IPS-NIHi7 (cell line): ENCODE data around the gene SH3BGRL3.
A peak's percentile ranks its signal among the peaks of the same experiment; 100 is the strongest.
"Not testable (repeated sequence)": the region's sequence is repeated elsewhere in the genome, so short reads cannot be mapped to it uniquely, and the experiment has no call there.

Experiments
- DNase-seq: peaks from one replicate; pipeline ENCODE4 v3.0.0; 2012; ENCODE audit warnings: mixed read lengths; ENCODE audit errors: extremely low spot score

SH3BGRL3 gene

DNA sequence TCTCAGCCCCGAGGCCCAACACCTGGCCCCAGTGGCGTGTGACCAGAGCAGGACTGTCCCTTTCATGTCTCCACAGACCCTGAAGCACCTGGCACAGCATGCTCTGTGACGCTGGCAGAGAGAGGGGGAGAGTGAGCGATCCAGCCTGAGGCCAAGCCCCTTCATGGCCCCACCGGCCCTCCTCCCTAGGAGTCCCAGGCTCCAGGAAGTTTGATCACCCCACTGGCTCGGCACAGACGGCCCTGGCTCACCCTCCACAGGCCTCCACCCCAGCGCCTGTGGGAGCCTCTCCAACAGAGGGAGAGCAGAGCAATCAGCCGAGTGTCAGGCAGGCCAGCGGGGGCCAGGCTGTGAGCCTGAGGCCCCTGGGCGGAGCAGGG is 11.0 kb downstream of the SH3BGRL3 start:
- DNase-seq = no peak

DNA sequence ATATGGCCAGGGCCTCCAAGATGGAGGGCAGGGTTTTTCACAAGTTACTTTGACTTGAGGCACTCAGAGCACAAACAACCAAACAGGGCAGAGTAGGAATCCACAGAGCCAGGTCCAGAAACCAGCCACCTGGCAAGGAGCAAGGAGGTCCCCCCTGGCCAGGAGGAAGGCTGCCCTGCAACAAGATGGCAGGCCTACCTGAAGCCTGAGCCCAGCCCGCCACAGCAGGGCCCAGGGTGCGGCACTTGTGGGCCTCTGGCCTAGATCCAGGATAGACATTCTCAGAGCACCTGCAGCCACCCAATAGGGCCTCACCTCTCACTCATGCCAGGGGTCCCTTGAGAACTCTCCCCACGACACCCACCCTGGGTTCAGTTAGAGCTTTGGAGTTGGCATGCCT is 11.5 kb downstream of the SH3BGRL3 start:
- DNase-seq = no peak

DNA sequence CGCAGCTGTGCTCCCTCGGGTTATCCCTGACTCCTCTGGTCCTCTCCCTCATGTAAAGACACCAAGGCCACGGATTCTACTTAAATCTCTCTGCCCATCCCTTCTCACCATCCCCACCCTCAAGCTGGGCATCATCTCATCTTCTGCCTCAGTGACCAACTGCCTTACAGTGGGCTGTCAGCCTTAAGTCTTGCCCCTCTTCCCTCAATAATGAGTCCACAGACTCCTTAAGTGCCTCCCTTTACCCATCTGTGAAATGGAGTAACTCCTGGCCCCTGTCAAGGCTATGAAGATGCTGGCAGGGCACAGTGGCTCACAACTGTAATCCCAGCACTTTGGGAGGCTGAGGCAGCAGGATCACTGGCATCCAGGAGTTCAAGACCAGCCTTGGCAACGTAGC is 12.1 kb downstream of the SH3BGRL3 start:
- DNase-seq = no peak

DNA sequence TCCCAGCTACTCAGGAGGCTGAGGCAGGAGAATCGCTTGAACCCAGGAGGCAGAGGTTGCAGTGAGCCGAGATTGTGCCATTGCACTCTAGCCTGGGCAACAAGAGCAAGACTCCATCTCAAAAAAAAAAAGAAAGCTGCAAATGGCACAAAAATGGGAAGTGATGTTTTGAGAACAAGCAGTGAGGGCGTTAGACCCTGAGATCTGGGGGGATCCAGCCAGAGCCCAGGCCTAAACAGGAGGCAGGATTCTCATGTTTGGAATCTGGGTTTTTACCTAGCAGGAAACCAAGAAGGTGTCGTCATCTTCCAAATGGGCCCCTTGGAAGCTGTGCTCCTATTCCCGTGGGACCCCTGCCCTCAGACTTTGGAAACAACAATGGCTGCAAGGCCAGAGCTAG is 12.8 kb downstream of the SH3BGRL3 start:
- DNase-seq = not testable (repeated sequence)

DNA sequence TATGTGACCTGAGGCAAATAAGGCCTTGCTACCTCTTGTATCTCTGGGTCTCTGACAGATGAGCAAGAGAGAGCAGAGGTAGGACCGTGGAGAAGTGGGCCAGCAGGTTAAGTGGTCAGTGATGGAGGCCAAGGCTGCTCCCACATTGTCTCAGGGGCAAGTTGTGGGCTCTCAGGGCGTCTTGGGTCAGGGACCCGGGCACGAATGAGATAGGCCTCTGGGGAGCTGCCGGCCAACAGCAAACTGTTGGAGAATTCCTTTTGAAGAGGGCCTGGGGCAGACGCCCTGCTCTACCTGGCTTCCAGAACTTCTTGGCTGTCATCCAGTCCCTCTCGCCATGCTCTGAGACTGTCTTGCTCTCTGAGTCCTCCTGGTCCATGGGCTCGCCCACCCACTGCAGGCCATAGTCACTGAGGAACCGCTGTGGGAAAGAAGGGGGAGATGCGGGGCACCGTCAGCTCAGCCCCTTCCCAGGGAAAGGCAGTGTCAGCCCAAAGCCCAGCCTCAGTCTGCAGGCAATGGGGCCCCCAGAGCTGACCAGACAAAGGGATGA is 14.1 kb downstream of the SH3BGRL3 start:
- DNase-seq = no peak

DNA sequence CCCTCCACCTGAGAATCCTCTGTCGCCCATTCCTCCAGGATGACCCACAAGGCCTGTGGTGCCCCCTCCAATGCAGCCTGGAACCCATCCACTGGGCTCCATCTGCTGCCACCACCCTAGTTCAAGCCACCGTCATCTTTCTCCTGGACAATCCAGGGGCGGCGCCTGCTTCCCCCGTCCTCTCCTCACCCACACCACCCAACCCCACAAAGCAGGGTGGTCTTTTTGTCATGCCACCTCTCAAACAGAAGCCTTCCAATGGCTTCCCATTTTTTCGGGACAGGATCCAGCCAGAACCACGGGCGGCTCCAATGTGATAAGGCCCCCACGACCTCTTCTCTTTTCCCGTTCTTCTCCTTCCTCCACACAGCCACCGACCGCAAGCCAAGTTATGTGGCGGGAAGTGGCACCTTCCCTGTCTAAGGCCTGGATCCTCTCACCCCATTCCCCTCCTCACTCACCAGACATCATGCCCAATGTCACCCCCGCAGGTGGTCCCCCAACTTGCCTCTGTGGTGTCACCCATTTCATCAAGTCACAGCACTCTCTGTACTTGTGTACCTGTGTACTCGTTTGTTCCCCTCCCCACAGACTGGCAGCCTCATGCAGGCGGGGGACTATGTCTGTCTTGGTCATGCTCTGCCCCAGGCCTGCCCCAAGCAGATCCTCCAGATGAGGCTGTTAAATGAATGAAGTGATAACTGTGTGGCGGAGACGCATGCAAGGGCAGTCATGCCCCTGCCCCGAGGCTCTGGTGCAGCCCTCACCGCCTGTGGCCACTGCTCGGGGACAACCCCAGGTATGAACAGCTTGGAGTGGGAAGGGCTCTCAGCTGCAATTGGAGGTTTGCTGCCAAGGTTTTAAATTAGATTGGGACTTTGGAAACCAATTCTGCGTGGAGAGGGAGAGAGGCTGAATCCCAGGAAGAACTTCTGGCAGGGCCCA is 15.6 kb downstream of the SH3BGRL3 start:
- no peak for DNase-seq

DNA sequence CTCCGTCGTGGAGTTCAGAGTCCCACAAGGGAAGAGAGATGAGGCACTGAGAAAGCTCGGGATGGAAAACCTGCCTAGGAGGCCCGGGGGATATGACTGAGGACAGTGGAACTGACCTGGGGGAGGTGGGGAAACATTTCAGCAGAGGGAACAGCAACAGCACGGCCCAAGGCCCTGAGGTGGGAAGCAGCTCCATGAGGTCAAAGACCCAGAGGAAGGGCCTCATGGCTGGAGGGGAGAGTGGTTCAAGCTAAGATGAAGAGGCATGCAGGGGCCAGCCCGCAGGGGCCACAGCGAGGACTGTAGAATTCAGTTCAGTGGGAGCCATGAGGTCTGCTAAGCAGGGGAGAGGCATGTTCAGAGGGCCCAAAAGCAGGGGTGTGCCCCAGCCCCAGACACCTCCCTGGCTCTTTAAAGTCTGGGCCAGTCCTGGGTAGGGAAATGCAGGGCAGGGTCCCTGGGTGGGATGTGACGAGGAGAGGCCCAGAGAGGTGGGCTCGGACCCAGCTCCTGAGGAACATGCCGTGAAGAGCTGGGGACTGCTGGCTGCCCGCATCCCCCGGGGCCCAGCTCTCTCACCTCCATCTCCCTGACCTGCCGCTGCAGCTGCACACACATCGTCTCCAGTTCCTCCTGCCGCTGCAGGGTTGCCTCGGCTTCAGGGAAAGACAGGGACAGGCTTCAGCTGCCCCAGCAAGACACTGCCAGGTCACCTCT is 16.6 kb downstream of the SH3BGRL3 start:
- no peak for DNase-seq

DNA sequence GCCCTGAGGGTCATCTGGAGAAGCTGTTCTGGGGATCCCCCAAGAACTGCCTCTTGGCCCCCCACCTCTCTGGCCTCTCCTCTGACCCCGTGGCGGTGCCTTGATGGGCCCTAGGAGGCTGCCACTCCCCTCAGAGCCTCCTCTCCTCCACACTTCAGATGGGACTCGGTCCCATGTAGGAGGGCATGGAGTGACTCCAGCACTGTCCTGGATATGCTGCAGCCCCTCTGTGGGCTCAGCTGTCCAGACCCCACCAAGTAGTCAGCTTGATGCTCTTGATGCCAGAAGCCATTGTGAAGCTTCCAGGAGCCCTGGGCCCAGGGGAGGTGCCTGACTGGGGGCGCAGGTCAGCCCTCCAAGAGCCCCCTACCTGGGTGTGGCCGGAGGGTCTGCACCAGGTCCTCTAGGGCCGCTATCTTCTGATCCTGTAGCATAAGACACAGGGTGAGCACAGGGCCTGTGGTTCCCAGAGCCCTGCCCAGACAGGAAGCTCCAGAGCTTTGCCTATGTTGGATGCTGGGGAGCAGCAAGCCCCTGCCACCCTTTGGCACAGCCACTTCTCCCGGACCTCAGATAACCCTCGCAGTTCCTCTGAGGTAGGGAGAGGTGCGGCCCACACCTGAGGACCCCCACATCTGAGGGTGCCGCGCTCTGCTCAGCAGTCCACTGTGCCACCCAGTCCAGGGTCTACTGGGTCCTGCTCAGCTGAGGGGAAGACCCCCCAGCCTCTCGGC is 17.3 kb downstream of the SH3BGRL3 start:
- DNase-seq = no peak

DNA sequence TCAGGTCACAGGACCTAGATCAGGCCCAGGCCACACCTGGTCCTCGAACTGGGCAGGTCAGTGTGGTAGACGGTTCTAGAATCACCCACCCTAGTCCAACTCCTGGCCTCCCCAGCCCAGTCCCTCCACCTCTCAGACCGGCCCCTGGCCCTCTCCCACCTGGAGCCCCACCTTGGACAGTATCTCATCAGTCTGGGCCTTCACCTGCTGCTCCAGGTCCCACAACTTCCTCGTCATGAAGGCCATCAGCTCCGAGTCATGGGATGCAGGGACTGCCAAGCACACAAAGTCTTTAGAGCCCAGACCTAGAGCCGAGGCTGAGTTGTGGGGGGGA is 17.9 kb downstream of the SH3BGRL3 start:
- no peak for DNase-seq

DNA sequence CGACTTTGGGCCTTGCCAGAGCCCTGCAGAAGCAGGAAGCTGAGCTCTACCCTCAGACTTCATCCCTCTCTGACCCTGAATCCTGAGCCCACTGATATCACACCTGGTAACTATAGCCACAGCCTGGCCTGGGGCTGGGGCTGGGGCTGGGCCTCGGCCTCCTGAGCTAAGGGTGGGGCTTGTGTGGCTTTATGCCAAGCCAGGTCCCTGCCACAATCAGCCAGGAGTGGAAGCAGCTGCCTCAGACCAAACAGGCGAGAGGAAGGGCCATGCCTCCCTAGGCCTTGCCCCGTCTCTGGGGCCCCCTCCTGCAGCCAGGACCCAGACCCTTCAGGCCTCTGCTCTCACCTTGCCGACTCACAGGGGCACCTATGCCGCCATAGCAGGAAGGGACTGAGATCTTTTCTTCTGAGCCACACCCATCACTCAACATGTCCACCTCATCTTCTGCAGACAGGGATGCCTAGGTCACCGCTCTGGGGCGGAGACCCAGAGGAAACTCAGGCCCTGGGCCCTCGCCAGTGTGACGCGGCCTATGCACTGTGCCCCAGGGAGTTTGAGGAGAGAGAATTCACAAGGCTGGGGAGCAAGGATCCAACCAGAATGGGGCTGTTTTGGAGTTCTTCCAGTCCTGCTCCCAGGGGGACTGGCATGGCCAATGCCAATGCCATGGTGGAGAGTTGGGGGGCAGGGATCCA is 20.8 kb downstream of the SH3BGRL3 start:
- DNase-seq = no peak

DNA sequence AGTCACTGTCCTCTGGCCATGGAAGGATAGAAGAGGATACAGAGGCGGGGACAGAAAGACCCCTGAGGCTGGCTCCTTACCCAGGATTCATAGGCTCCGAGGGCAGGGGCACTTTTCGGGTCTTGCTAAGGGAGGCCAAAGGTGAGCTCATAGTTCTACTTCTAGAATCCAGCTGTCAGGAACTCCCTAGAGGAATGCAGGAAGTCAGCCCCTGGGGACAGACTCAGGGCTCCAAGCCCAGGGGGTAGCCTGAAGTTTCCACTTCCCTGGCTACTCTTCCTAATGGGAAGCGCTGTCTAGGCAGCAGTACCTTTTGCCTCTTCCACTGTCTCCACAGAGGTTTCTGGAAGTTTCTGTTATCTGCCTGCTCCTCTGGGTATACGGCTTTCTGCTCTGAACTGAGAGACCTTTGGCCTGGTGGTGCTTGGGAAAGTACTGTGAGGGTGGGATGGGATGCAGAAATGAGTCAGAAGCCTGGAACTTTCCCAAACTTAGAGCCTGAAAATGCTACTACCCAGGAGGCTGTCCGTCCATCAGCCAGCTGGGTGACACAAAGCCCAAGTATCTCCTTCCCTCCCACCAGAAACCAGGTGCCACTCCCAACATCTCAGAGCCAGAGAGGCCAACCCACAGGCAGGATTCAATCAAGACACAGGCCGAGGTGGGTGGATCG is 23.0 kb downstream of the SH3BGRL3 start:
- no peak for DNase-seq

DNA sequence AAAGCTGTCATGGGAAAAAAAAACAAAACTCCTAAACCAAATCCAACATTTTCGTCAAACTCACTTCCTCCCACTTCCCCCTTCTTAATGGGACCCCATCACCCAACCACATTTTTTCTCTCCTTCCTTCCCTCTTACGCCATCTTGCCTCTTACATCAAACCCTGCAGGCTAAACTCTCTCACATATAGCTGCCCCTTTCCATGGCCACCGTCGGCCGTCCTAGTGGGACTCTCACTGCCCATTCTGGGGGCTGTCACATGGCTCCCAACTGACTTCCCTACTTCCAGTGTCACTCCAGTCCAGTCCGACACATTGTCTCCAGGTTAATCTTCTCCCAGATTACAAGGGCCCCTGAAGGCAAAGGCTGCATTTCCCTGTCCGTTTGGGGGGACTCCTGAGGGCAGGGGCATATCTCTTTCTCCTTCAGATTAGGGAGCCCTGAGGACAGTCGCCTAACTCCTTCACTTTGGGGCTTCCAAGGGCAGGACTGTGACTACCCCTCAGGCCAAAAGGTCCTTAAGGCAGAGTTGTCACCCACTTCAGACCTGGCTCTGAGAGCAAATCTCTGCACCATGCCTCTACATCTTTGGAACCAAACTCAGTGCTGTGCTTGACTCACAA is 25.9 kb downstream of the SH3BGRL3 start:
- no peak for DNase-seq

DNA sequence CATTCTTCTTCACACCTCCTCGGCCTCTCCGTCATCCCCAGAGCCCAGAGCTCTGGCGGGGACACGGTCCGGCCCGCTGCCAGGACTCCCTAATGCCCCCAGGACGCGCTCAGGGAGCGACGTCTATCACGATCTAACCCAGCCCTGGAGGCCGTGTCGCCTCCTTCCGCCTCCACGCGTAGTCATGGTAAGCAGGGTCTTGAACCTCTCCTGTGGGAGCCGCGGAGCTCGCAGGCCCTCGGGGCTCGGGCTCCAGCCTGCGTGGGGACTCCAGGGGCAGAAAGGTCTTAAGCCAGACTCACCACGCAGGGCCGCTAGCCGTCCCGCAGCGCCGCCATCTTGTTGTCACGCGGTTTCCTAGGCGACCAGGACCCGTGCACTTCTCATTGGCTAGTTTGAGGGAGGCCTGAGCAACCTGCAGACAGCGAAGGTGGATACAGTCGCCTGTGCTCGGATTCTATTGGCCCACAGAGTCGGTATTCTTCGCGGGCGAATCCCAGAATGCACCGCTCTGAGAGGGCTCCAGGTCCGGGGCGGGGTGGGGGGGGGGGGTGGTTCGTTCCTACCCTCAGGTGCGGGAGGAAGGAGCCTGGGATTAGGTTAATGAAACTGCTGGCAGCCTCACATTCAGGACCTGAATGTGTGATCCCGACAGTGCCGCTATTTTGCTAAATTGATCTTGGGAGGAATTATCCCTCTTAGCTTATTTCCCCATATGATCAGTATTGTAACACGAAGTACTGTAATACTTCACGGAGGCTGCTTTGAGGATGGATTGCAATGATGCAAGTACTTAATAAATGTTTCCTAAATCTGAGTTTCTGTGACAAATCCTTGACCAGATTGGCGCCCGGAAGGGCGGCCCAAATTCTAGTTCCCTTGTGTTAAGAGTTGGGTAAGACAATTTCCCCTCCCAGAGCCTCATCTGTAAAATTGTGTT is 26.7 kb downstream of the SH3BGRL3 start, which contains the start of gene UBXN11:
Gene UBXN11 (minus strand): TSS at position 347 of the 940 bp plus-strand sequence. CDS start 3,753 bp downstream, outside the sequence.
- DNase-seq = peak; percentile 100

DNA sequence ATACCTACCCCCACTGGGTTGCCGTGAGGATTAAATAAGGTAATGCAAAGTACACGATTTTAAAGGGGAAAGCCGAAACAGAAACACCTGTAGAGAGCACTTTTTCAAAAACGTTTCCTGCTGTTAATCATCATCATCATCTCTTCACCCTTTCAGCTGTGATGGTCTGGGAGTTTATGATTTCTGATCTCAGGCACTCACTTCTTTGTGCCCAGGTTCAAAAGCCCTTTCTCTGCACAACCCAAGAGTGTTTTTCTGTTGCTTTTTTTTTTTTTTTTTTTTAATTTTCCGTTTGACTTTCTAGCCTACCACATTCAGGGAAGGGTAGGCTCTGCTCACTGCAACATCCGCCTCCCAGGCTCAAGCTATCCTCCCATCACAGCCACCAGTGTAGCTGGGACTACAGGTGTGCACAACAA is 27.5 kb downstream of the SH3BGRL3 start:
- DNase-seq = no peak

DNA sequence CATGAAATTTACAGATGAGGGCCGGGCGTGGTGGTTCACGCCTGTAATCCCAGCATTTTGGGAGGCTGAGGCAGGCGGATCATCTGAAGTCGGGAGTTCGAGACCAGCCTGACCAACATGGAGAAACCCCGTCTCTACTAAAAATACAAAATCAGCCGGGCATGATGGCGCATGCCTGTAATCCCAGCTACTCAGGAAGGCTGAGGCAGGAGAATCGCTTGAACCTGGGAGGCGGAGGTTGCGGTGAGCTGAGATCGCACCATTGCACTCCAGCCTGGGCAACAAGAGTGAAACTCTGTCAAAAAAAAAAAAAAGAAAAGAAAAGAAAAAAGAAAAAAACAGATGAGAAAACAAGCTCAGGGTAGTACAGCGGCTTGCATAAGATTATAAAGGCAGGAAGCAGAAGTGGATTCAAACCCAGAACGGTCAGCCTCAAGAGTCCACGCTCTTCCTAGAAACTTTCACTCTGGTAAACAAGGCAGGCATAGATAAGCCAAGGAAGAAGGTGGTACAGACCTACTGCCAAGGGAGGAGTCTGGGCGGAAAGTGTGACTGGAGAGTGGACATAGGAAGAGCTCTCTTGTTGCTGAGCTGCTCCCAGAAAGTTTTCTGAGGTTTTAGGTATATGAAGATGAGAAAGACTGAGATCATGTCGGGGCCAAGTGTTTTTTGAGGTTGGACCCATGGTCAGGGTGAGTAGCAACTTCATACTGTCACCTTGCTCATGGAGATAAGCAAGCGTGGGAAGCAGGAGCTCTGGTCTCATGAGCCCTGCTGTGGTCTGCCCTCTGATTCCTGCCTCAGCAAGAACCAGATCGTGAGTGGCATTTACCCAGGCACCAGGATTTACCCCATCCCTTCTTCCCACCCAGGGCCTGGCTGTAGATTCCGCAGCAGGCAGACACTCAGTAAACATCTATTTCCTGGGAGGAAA is 28.3 kb downstream of the SH3BGRL3 start:
- not testable (repeated sequence) for DNase-seq

DNA sequence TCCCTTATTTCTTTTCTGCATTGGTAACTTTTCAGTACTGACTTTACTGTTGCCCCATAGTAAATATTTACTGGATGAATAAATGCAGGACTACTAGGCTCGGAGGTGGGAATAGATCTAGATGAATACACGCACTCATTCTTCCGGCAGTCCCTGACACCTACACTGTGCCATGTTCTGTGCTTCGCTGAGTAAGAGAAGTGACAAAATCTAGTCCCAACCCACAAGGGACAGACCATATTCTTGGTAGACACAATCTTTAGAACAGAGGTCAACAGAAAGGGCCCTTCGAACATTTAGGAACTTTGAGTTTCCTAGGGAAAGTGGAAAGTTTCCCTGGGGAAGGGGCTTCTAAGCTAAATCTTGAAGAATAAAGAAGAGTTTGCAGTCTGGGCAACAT is 34.6 kb downstream of the SH3BGRL3 start:
- no peak for DNase-seq

DNA sequence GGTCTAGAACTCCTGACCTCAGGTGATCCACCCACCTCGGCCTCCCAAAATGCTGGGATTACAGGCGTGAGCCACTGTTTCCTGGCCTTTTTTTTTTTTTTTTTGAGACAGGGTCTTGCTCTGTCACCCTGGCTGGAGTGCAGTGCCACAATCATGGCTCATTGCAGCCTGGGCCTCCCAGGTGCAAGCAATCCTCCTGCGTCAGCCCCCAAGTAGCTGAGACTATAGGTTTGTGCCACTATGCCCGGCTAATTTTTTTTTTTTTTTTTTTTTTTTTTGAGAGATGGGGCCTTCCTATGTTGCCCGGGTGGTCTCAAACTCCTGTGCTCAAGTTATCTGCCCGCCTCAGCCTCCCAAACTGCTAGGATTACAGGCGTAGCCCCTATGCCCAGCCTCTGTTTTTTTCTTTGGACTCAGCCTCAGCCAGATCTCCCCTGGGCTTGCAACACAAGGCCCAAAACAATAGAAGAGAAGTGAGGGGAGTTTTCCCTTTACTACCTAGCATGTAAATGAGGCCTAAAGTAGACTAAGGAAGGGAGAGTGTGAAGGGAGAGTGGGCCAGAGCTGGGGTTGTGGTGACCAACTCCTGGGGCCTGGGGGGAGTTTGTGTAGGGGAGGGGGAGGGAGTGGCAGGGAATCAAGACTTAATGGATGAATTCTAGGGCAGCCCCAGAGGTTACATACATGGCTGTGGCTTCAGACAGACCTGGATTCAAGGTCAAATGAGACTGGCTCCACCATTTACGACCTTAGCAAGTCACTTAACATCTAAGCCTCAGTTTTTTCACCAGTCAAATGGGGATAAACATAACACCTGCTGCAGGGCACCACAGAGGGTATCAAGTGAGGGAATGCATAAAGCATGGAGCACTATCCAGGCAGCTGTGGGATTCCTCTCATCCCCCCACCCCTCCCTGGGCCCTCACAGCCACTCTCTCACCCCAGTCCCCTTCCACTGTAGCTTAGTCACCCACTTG is 36.3 kb downstream of the SH3BGRL3 start:
- DNase-seq = no peak
